H1 (cell line): ENCODE results near the gene ABCD1. TPM values are rescaled to one million over a fixed set of nuclear protein-coding genes. Genes with fewer than 3 reads are reported as not detected.

Experiments
- CTCF ChIA-PET: fragments of 300-600 bp; sonication (Branson Sonifier 250); formaldehyde crosslinking; loops from one replicate; lab custom pipeline; 2021; ENCODE audit not compliant: partially characterized antibody; lab: Charles Lee
- POLR2A ChIA-PET: fragments of 300-600 bp; sonication (Branson Sonifier 250); formaldehyde crosslinking; loops from one replicate; lab custom pipeline; 2021; ENCODE audit warnings: inconsistent platforms; ENCODE audit not compliant: partially characterized antibody; lab: Charles Lee
- DNase-seq, 2 experiments: peaks; one replicate each; pipeline versions ENCODE4 v3.0.0 to v3.0.0-alpha.2; 2010 to 2022; ENCODE audit warnings: low spot score in 2 of 2, low read depth in 1 of 2, mixed read lengths in 1 of 2
- FAIRE-seq: peaks from 2 replicates; lab custom pipeline; 2011; peaks lifted over from hg19 to GRCh38; lab: Jason Lieb, UNC
- H2AFZ ChIP-seq: 2 replicates; pipeline ENCODE4 v1.8.1; 2012; ENCODE audit warnings: low read length, inconsistent platforms
- H2AK5ac ChIP-seq: 2 replicates; pipeline ENCODE4 v1.6.1; 2013; ENCODE audit warnings: low read depth, low read length
- H2BK120ac ChIP-seq: replicated peaks from 2 replicates; pipeline ENCODE3; 2013; ENCODE audit warnings: low read depth, low read length, inconsistent platforms
- H2BK12ac ChIP-seq: 2 replicates; pipeline ENCODE4 v1.6.1; 2013; ENCODE audit warnings: low read depth, low read length
- H2BK15ac ChIP-seq: 2 replicates; pipeline ENCODE4 v1.6.1; 2013; ENCODE audit warnings: low read length
- H2BK20ac ChIP-seq: 2 replicates; pipeline ENCODE4 v1.6.1; 2013; ENCODE audit warnings: low read length
- H2BK5ac ChIP-seq: 2 replicates; pipeline ENCODE4 v1.6.1; 2013; ENCODE audit warnings: low read depth, low read length
- H3K14ac ChIP-seq: 2 replicates; pipeline ENCODE4 v1.6.1; 2013; ENCODE audit warnings: inconsistent platforms; ENCODE audit not compliant: insufficient read length
- H3K18ac ChIP-seq: 2 replicates; pipeline ENCODE4 v1.6.1; 2013; ENCODE audit warnings: low read length; ENCODE audit errors: extremely low read depth
- H3K23ac ChIP-seq: 2 replicates; pipeline ENCODE4 v1.6.1; 2013; ENCODE audit warnings: inconsistent platforms; ENCODE audit not compliant: insufficient read length
- H3K23me2 ChIP-seq: 2 replicates; pipeline ENCODE4 v1.6.1; 2013; ENCODE audit warnings: low read depth, low read length
- H3K27ac ChIP-seq: 2 replicates; pipeline ENCODE4 v1.6.1; 2011; ENCODE audit warnings: low read depth, low read length, inconsistent platforms
- H3K27me3 ChIP-seq, 4 experiments: replicated peaks in 1 of 4; 1 replicate in 1 of 4; 2 replicates in 3 of 4; pipeline versions ENCODE4 v1.6.1 to v1.8.1; 2011 to 2013; ENCODE audit warnings: low read length in 3 of 4, mild to moderate bottlenecking in 3 of 4, inconsistent platforms in 2 of 4, mixed read lengths in 2 of 4, moderate library complexity in 1 of 4; ENCODE audit not compliant: control insufficient read depth in 3 of 4, insufficient read depth in 3 of 4; ENCODE audit errors: extremely low read depth in 1 of 4
- H3K36me3 ChIP-seq, 4 experiments: 2 replicates each; pipeline versions ENCODE4 v1.6.1 to v1.8.1; 2011 to 2013; ENCODE audit warnings: mild to moderate bottlenecking in 4 of 4, low read length in 3 of 4, moderate library complexity in 2 of 4, control low read depth in 1 of 4, inconsistent platforms in 1 of 4; ENCODE audit not compliant: insufficient read depth in 4 of 4, control insufficient read depth in 2 of 4
- H3K4ac ChIP-seq: replicated peaks from 2 replicates; pipeline ENCODE3; 2013; ENCODE audit warnings: low read length, low read depth, mixed read lengths, inconsistent platforms; ENCODE audit not compliant: insufficient read length
- H3K4me1 ChIP-seq, 4 experiments: replicated peaks in 1 of 4; 1 replicate in 1 of 4; 2 replicates in 3 of 4; pipeline versions ENCODE4 v1.6.1 to v1.8.1; 2011 to 2013; ENCODE audit warnings: low read length in 3 of 4, inconsistent platforms in 2 of 4, mixed read lengths in 1 of 4; ENCODE audit not compliant: insufficient read depth in 4 of 4, control insufficient read depth in 3 of 4
- H3K4me2 ChIP-seq, 2 experiments: 2 replicates each; pipeline versions ENCODE4 v1.6.1 to v1.8.1; 2011 to 2013; ENCODE audit warnings: low read depth in 2 of 2, low read length in 2 of 2, control low read depth in 1 of 2, inconsistent platforms in 1 of 2, mild to moderate bottlenecking in 1 of 2; ENCODE audit not compliant: insufficient read depth in 1 of 2
- H3K4me3 ChIP-seq, 4 experiments: fragments of 200-600, 300-600 bp in 1 of 4; sonication (generic), shearing (Covaris generic), sonication (Bioruptor Twin) in 1 of 4; 2 replicates each; pipeline versions ENCODE4 v1.5.1 to v1.8.1; 2011 to 2016; ENCODE audit warnings: low read length in 4 of 4, low read depth in 3 of 4, control low read depth in 2 of 4, inconsistent platforms in 2 of 4, mild to moderate bottlenecking in 2 of 4, mixed read lengths in 1 of 4, moderate library complexity in 1 of 4; ENCODE audit not compliant: insufficient read depth in 2 of 4; ENCODE audit errors: extremely low read depth in 1 of 4
- H3K56ac ChIP-seq: replicated peaks from 2 replicates; pipeline ENCODE3; 2013; ENCODE audit warnings: low read depth, mild to moderate bottlenecking, mixed read lengths, low read length, inconsistent platforms; ENCODE audit not compliant: insufficient read length
- H3K79me1 ChIP-seq: 2 replicates; pipeline ENCODE4 v1.6.1; 2013; ENCODE audit warnings: low read depth, low read length, control low read depth
- H3K79me2 ChIP-seq, 2 experiments: 2 replicates each; pipeline versions ENCODE4 v1.6.1 to v1.8.1; 2012 to 2013; ENCODE audit warnings: low read length in 2 of 2, mild to moderate bottlenecking in 2 of 2, inconsistent platforms in 1 of 2; ENCODE audit not compliant: insufficient read depth in 2 of 2, control insufficient read depth in 1 of 2
- H3K9ac ChIP-seq, 4 experiments: replicated peaks in 1 of 4; 1 replicate in 1 of 4; 2 replicates in 3 of 4; pipeline versions ENCODE4 v1.6.1 to v1.8.1; 2011 to 2013; ENCODE audit warnings: low read depth in 3 of 4, low read length in 3 of 4, control low read depth in 2 of 4, mild to moderate bottlenecking in 2 of 4, moderate library complexity in 2 of 4, inconsistent platforms in 1 of 4; ENCODE audit errors: extremely low read depth in 1 of 4
- H3K9me3 ChIP-seq, 2 experiments: 2 replicates each; pipeline versions ENCODE4 v1.6.1 to v1.8.1; 2012 to 2013; ENCODE audit warnings: mild to moderate bottlenecking in 2 of 2, moderate library complexity in 2 of 2, control low read depth in 1 of 2, inconsistent platforms in 1 of 2, low read depth in 1 of 2, low read length in 1 of 2, mixed read lengths in 1 of 2; ENCODE audit not compliant: insufficient read depth in 2 of 2
- H4K20me1 ChIP-seq, 2 experiments: replicated peaks in 1 of 2; 2 replicates each; pipeline versions ENCODE3 to v1.8.1; 2011 to 2013; ENCODE audit warnings: inconsistent platforms in 2 of 2, low read length in 2 of 2, mild to moderate bottlenecking in 1 of 2; ENCODE audit not compliant: insufficient read depth in 2 of 2, control insufficient read depth in 1 of 2
- H4K5ac ChIP-seq: 2 replicates; pipeline ENCODE4 v1.6.1; 2013; ENCODE audit warnings: low read length, low read depth, mixed read lengths, inconsistent platforms; ENCODE audit not compliant: insufficient read length
- H4K8ac ChIP-seq: 2 replicates; pipeline ENCODE4 v1.8.0; 2013; ENCODE audit warnings: mild to moderate bottlenecking, moderate library complexity, low read length, inconsistent platforms; ENCODE audit not compliant: insufficient read depth; ENCODE audit errors: extremely low read depth
- H4K91ac ChIP-seq: replicated peaks from 2 replicates; pipeline ENCODE3; 2013; ENCODE audit warnings: low read length, mixed read lengths, inconsistent platforms; ENCODE audit not compliant: insufficient read length
- BRCA1 ChIP-seq: IDR thresholded peaks from 2 replicates; pipeline ENCODE4 v1.6.1; 2012; ENCODE audit warnings: low read depth, low read length, improper control_type of control experiment
- CHD1 ChIP-seq: IDR thresholded peaks from 2 replicates; pipeline ENCODE4 v1.6.1; 2012; ENCODE audit warnings: low read depth, low read length, improper control_type of control experiment
- GTF2F1 ChIP-seq: IDR thresholded peaks from 2 replicates; pipeline ENCODE4 v1.6.1; 2012; ENCODE audit warnings: low read depth, low read length, improper control_type of control experiment, borderline replicate concordance
- RAD21 ChIP-seq, 2 experiments: IDR thresholded peaks in 1 of 2; conservative IDR thresholded peaks in 1 of 2; 2 replicates each; pipeline ENCODE4 v1.6.1; 2011; ENCODE audit warnings: low read depth in 2 of 2, low read length in 2 of 2, improper control_type of control experiment in 1 of 2, inconsistent platforms in 1 of 2, mild to moderate bottlenecking in 1 of 2, moderate library complexity in 1 of 2
- SIN3A ChIP-seq, 2 experiments: IDR thresholded peaks in 1 of 2; conservative IDR thresholded peaks in 1 of 2; 2 replicates each; pipeline ENCODE4 v1.6.1; 2011 to 2012; ENCODE audit warnings: low read length in 2 of 2, improper control_type of control experiment in 1 of 2, low read depth in 1 of 2, mild to moderate bottlenecking in 1 of 2
- SP1 ChIP-seq: IDR thresholded peaks from 2 replicates; pipeline ENCODE4 v1.6.1; 2011; ENCODE audit warnings: low read depth, low read length
- TAF1 ChIP-seq: IDR thresholded peaks from 2 replicates; pipeline ENCODE4 v1.6.1; 2011; ENCODE audit warnings: mild to moderate bottlenecking, low read depth, low read length
- WGBS, 2 experiments: shearing (Covaris generic) in 1 of 2; methylation state at CpG; one replicate each; pipeline versions ENCODE4 v1.1.6 to v1.1.7; 2013 to 2015; ENCODE audit warnings: low lambda C conversion rate in 2 of 2, mixed read lengths in 2 of 2, inconsistent platforms in 1 of 2, low coverage in 1 of 2, missing lambda C conversion rate in 1 of 2; ENCODE audit not compliant: insufficient replicate concordance in 2 of 2, insufficient coverage in 1 of 2, insufficient read length in 1 of 2; ENCODE audit errors: extremely low coverage in 1 of 2, missing lambda C conversion rate in 1 of 2; 5-methylcytosine and 5-hydroxymethylcytosine counted together
- polyA plus RNA-seq, 7 experiments: library from polyadenylated mRNA; depleted of rRNA in 3 of 7; stranded (reverse) in 5 of 7; unstranded in 2 of 7; fragments of >200 nt in 5 of 7; fragments of 200-250 nt in 2 of 7; gene quantifications; 1 replicate in 5 of 7; 2 replicates in 1 of 7; 4 replicates in 1 of 7; pipeline versions ENCODE4 v1.2.1 to v1.2.3, GENCODE V29; 2011 to 2013; ENCODE audit warnings: missing spikeins in 2 of 7, mixed read lengths in 2 of 7
- total RNA-seq: library from RNA; stranded (reverse); fragmentation: NEBNext Ultra II Directional; extraction: Animal tissue kit (Norgen Biotek cat#: 25700); gene quantifications from 2 replicates; pipeline ENCODE4 v1.2.1, GENCODE V29; 2021

Gene ABCD1
- total and polyA plus RNA-seq, 2 of the 8 experiments (the other 6 are each of a cell fraction or from before 2014, with no cell fraction given), result 3.1 to 6.6 TPM

- Histone ChIP-seq H3K18ac (no peak overlapping the region), H3K4me1 (peaks cover 0 to 24% (median 13%) of the 10 kb centered on the region in 4 experiments; a peak in 6 of 7 replicates), H3K9me3 (no peaks in the 10 kb centered on the region), H3K23ac (no peak overlapping the region), H4K5ac (no peak overlapping the region), H2BK15ac (no peak overlapping the region), H3K4me2 (peak overlapping the region; percentile 66 to 92), H4K8ac (no peak overlapping the region), H3K56ac (peak overlapping the region; percentile 39), H3K27me3 (no peaks in the 10 kb centered on the region), H3K27ac (no peak overlapping the region; the same call in 1 of the 2 replicates), H3K4me3 (peak overlapping the region; percentile 45 to 88 (median 66)), H2BK20ac (no peak overlapping the region), H4K91ac (no peak overlapping the region), H2BK5ac (peak overlapping the region; percentile 44; the same call in 1 of the 2 replicates), H4K20me1 (peaks cover 4 to 19% of the 10 kb centered on the region in 2 experiments), H3K23me2 (peaks cover 5% of the 10 kb centered on the region; the same call in 1 of the 2 replicates), H2AK5ac (0 out of 2 replicates have a peak overlapping the region, but pooled peaks have one; percentile 24), H2BK12ac (no peak overlapping the region), H3K4ac (no peak overlapping the region), H3K9ac (peak overlapping the region in 3 of 4 experiments; percentile 34 to 65 (median 55); a peak in 4 of 7 replicates), H3K36me3 (peaks cover 3 to 24% (median 19%) of the 10 kb centered on the region in 4 experiments; a peak in 7 of 8 replicates), H2BK120ac (no peak overlapping the region), H3K79me1 (peaks cover 3% of the 10 kb centered on the region; the same call in 1 of the 2 replicates), H2AFZ (no peak overlapping the region), H3K14ac (no peak overlapping the region), H3K79me2 (peaks cover 0 to 20% of the 10 kb centered on the region in 2 experiments; a peak in 2 of 4 replicates)
- ChIA-PET POLR2A (interaction anchor here (0.8 to 1.4 kb wide), 3 partner anchors 37 to 205 kb away, joined by 3 read pairs; no protein-coding TSS in a partner anchor), CTCF (interaction anchor here (0.7 to 1.9 kb wide), 2 partner anchors 14 to 19 kb away, joined by 3 to 10 read pairs; no protein-coding TSS in a partner anchor)
- 2% methylated on average over 16 of the region's 78 CpGs; no CpG with 5 or more reads in 1 of the 2 experiments for WGBS, 2 experiments
- DNase-seq (peak in 1 of 2 experiments; percentile 63), FAIRE-seq (no peak)
- TF ChIP-seq BRCA1, result no peak
- no peak for TF ChIP-seq SP1
- no peak for TF ChIP-seq TAF1
- TF ChIP-seq SIN3A (conservative IDR thresholded peaks at IDR 0.05 in 1 of 2, IDR thresholded peaks at IDR 0.05 in 1 of 2; ENCODE audit: low read depth in 1 of 2, low read length in 2 of 2), result no peak
- 0 out of 4 replicates have a peak, but pooled peaks of 1 of the 2 experiments have one; percentile 10 for TF ChIP-seq RAD21 (IDR thresholded peaks at IDR 0.05 in 1 of 2, conservative IDR thresholded peaks at IDR 0.05 in 1 of 2; ENCODE audit: low read depth in 2 of 2, low read length in 2 of 2)
- no peak for TF ChIP-seq GTF2F1
- no peak for TF ChIP-seq CHD1
Measured at GRCh38 chrX:153723351-153724251, 1.1 kb upstream of the ABCD1 start.
